Measurements from ENCODE around the gene MRPS18A. TPM values are rescaled to one million over a fixed set of nuclear protein-coding genes. Genes with fewer than 3 reads are reported as not detected.

Gene MRPS18A
- total and polyA plus RNA-seq, 9 of the 15 experiments (the other 6 are each of a cell fraction or from before 2014, with no cell fraction given): 87.5 to 243 (median 125) TPM

- TF ChIP-seq RERE (CRISPR knock-in tag; IDR thresholded peaks at IDR 0.05; ENCODE audit: borderline replicate concordance): no peak
- no peak for TF ChIP-seq KDM2B (CRISPR knock-in tag; IDR thresholded peaks at IDR 0.05)
- no peak for TF ChIP-seq ADNP (tag; IDR thresholded peaks at IDR 0.05)
- no peak for TF ChIP-seq POU5F1 (IDR thresholded peaks at IDR 0.05; ENCODE audit: borderline replicate concordance, low read depth, low read length, partially characterized antibody)
- TF ChIP-seq SMC3 (conservative IDR thresholded peaks at IDR 0.05; ENCODE audit: insufficient read depth, low read depth, low read length): no peak
- no peak for TF ChIP-seq ZEB2 (IDR thresholded peaks at IDR 0.05)
- 0 out of 2 replicates have a peak, but pooled peaks have one; percentile 10 for TF ChIP-seq MTA2 (IDR thresholded peaks at IDR 0.05; ENCODE audit: low read depth)
- TF ChIP-seq ZNF12 (CRISPR knock-in tag; IDR thresholded peaks at IDR 0.05): no peak; the same call in 1 of the 2 replicates
- TF ChIP-seq CBX3 (IDR thresholded peaks at IDR 0.05; ENCODE audit: borderline replicate concordance in 1 of 2, low read length in 2 of 2): peak in 1 of 2 experiments; percentile 49; a peak in 2 of 3 replicates
- TF ChIP-seq E2F1 (CRISPR knock-in tag; IDR thresholded peaks at IDR 0.05): peak; percentile 51
- TF ChIP-seq ETV6 (IDR thresholded peaks at IDR 0.05; ENCODE audit: borderline replicate concordance in 1 of 2, low read depth in 2 of 2, low read length in 1 of 2): no peak
- peak; percentile 5; the same call in 1 of the 2 replicates for TF ChIP-seq ETV6 (CRISPR knock-in tag; IDR thresholded peaks at IDR 0.05; ENCODE audit: borderline replicate concordance)
- TF ChIP-seq MXI1 (IDR thresholded peaks at IDR 0.05; ENCODE audit: low read depth, low read length): no peak
- no peak for TF ChIP-seq MIER1 (IDR thresholded peaks at IDR 0.05; ENCODE audit: low read depth)
- peak; percentile 64; the same call in 1 of the 2 replicates for TF ChIP-seq ESRRB (CRISPR knock-in tag; IDR thresholded peaks at IDR 0.05; ENCODE audit: borderline replicate concordance)
- peak; percentile 97 for TF ChIP-seq POLR2A (conservative IDR thresholded peaks at IDR 0.05)
- TF ChIP-seq ZBTB11 (CRISPR knock-in tag; IDR thresholded peaks at IDR 0.05): no peak; a peak in 2 of 6 replicates
Measured at GRCh38 chr6:43629505-43630300, 57.9 kb downstream of the MRPS18A start (continued).
